SK-N-SH treated with all-trans-retinoic acid at 6 μM for 48 hours (cell line): Measurements from ENCODE around the gene MMP14.

Experiments used
- ATAC-seq: fragments of 200-7000 bp; cut with Tn5 transposase; 3 replicates; pipeline ENCODE4 v1.9.1; 2020; ENCODE audit warnings: mild to moderate bottlenecking, moderate library complexity
- BACH2 ChIP-seq: fragments of 250-450 bp; sonication (Bioruptor Pico); IDR thresholded peaks from 2 replicates; pipeline ENCODE4 v1.9.0; 2021; ENCODE audit warnings: mild to moderate bottlenecking, borderline replicate concordance
- CSDC2 ChIP-seq: fragments of 250-450 bp; sonication (Bioruptor Pico); IDR thresholded peaks from 2 replicates; pipeline ENCODE4 v1.5.0; 2020; ENCODE audit warnings: mild to moderate bottlenecking, moderate library complexity
- GLIS3 ChIP-seq: fragments of 250-450 bp; sonication (Bioruptor Pico); IDR thresholded peaks from 2 replicates; pipeline ENCODE4 v1.5.0; 2020; ENCODE audit warnings: mild to moderate bottlenecking, moderate library complexity
- RARB ChIP-seq: fragments of 250-450 bp; sonication (Bioruptor Pico); IDR thresholded peaks from 2 replicates; pipeline ENCODE4 v1.8.0; 2021; ENCODE audit warnings: mild to moderate bottlenecking, moderate library complexity
- TCF4 ChIP-seq: fragments of 250-450 bp; sonication (Bioruptor Pico); IDR thresholded peaks from 2 replicates; pipeline ENCODE4 v1.8.0; 2021; ENCODE audit warnings: mild to moderate bottlenecking, moderate library complexity, borderline replicate concordance
- ZC3H10 ChIP-seq: fragments of 250-450 bp; sonication (Bioruptor Pico); IDR thresholded peaks from 2 replicates; pipeline ENCODE4 v1.5.1; 2021; ENCODE audit warnings: mild to moderate bottlenecking, moderate library complexity
- ZFP3 ChIP-seq: fragments of 250-450 bp; sonication (Bioruptor Pico); IDR thresholded peaks from 2 replicates; pipeline ENCODE4 v1.5.0; 2020; ENCODE audit warnings: mild to moderate bottlenecking, moderate library complexity
- ZFP30 ChIP-seq: fragments of 450-650 bp; formaldehyde crosslinking; IDR thresholded peaks from 2 replicates; pipeline ENCODE4 v1.5.0; 2022; ENCODE audit warnings: mild to moderate bottlenecking, moderate library complexity
- ZNF565 ChIP-seq: fragments of 450-650 bp; formaldehyde crosslinking; conservative IDR thresholded peaks from 2 replicates; pipeline ENCODE4 v1.5.0; 2020; ENCODE audit warnings: low read depth, mild to moderate bottlenecking, moderate library complexity
- ZNF8 ChIP-seq: fragments of 450-650 bp; formaldehyde crosslinking; IDR thresholded peaks from 2 replicates; pipeline ENCODE4 v1.5.0; 2020; ENCODE audit warnings: mild to moderate bottlenecking, moderate library complexity
- TF ChIP-seq, protein P1 (sequence below): fragments of 250-450 bp; sonication (Bioruptor Pico); IDR thresholded peaks from 2 replicates; pipeline ENCODE4 v1.8.0; 2020; ENCODE audit warnings: mild to moderate bottlenecking, moderate library complexity, borderline replicate concordance
- TF ChIP-seq, protein P2 (sequence below): fragments of 250-450 bp; sonication (Bioruptor Pico); IDR thresholded peaks from 2 replicates; pipeline ENCODE4 v1.5.0; 2020; ENCODE audit warnings: mild to moderate bottlenecking, moderate library complexity
- TF ChIP-seq, protein P3 (sequence below): fragments of 250-450 bp; sonication (Bioruptor Pico); IDR thresholded peaks from 2 replicates; pipeline ENCODE4 v1.5.1; 2020; ENCODE audit warnings: low read depth, mild to moderate bottlenecking, moderate library complexity
- TF ChIP-seq, protein P4 (sequence below): fragments of 250-450 bp; sonication (Bioruptor Pico); IDR thresholded peaks from 2 replicates; pipeline ENCODE4 v1.5.1; 2021; ENCODE audit warnings: mild to moderate bottlenecking, moderate library complexity
- TF ChIP-seq, protein P5 (sequence below): fragments of 250-450 bp; sonication (Bioruptor Pico); IDR thresholded peaks from 2 replicates; pipeline ENCODE4 v1.8.0; 2021; ENCODE audit warnings: low read depth, mild to moderate bottlenecking, moderate library complexity, borderline replicate concordance

The MMP14 gene

DNA sequence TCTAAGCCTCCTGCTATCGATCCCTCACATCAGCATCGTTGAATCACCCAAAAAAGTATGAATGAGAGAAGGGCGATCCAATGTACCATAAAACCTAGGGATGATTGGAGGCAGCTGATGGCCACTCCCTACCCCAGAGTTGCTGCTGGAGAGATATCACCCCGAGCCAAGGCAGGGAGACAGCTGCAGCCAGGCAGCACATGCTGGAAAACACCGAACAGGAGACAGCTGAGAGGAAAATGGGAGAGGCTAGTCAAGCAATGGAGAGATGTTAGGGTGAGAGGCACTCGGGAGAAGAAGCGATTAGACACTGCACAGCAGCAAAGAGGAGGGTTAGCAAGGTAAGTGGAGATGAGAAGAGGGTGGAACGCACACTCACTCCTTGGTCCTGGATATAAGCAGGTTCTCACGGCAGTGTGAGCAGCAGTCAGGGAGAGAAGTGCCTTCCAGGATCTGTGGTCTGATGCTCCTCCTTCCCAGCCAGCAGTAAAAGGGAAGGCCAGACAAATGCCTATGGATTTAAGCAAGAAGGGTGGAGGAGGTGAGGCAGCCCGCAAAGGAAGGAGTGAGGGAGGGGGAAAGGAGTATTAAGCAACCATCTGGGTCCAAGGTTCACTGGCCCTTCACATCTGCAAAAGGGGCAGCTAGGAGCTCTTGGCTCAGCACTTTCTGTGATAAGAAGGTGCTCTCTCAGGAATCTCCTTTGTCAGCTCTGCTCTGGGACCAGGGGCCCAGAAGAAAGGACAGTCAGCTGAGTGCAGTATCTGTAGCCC, 21.3 kb upstream of the MMP14 start, which contains the start of gene SLC7A7:
TSS of gene SLC7A7 (minus strand) at position 495 of the 773 bp plus-strand sequence. CDS start 2,037 bp downstream, outside the sequence.
- TF ChIP-seq, protein P1, sequence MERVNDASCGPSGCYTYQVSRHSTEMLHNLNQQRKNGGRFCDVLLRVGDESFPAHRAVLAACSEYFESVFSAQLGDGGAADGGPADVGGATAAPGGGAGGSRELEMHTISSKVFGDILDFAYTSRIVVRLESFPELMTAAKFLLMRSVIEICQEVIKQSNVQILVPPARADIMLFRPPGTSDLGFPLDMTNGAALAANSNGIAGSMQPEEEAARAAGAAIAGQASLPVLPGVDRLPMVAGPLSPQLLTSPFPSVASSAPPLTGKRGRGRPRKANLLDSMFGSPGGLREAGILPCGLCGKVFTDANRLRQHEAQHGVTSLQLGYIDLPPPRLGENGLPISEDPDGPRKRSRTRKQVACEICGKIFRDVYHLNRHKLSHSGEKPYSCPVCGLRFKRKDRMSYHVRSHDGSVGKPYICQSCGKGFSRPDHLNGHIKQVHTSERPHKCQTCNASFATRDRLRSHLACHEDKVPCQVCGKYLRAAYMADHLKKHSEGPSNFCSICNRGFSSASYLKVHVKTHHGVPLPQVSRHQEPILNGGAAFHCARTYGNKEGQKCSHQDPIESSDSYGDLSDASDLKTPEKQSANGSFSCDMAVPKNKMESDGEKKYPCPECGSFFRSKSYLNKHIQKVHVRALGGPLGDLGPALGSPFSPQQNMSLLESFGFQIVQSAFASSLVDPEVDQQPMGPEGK: no peak
- TF ChIP-seq, protein P2, sequence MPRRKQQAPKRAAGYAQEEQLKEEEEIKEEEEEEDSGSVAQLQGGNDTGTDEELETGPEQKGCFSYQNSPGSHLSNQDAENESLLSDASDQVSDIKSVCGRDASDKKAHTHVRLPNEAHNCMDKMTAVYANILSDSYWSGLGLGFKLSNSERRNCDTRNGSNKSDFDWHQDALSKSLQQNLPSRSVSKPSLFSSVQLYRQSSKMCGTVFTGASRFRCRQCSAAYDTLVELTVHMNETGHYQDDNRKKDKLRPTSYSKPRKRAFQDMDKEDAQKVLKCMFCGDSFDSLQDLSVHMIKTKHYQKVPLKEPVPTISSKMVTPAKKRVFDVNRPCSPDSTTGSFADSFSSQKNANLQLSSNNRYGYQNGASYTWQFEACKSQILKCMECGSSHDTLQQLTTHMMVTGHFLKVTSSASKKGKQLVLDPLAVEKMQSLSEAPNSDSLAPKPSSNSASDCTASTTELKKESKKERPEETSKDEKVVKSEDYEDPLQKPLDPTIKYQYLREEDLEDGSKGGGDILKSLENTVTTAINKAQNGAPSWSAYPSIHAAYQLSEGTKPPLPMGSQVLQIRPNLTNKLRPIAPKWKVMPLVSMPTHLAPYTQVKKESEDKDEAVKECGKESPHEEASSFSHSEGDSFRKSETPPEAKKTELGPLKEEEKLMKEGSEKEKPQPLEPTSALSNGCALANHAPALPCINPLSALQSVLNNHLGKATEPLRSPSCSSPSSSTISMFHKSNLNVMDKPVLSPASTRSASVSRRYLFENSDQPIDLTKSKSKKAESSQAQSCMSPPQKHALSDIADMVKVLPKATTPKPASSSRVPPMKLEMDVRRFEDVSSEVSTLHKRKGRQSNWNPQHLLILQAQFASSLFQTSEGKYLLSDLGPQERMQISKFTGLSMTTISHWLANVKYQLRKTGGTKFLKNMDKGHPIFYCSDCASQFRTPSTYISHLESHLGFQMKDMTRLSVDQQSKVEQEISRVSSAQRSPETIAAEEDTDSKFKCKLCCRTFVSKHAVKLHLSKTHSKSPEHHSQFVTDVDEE: no peak
- TF ChIP-seq, protein P3, sequence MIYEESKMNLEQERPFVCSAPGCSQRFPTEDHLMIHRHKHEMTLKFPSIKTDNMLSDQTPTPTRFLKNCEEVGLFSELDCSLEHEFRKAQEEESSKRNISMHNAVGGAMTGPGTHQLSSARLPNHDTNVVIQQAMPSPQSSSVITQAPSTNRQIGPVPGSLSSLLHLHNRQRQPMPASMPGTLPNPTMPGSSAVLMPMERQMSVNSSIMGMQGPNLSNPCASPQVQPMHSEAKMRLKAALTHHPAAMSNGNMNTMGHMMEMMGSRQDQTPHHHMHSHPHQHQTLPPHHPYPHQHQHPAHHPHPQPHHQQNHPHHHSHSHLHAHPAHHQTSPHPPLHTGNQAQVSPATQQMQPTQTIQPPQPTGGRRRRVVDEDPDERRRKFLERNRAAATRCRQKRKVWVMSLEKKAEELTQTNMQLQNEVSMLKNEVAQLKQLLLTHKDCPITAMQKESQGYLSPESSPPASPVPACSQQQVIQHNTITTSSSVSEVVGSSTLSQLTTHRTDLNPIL (CRISPR knock-in tag): no peak
- TF ChIP-seq RARB (CRISPR knock-in tag): no peak
- no peak for TF ChIP-seq ZNF565 (CRISPR knock-in tag)
- TF ChIP-seq, protein P4, sequence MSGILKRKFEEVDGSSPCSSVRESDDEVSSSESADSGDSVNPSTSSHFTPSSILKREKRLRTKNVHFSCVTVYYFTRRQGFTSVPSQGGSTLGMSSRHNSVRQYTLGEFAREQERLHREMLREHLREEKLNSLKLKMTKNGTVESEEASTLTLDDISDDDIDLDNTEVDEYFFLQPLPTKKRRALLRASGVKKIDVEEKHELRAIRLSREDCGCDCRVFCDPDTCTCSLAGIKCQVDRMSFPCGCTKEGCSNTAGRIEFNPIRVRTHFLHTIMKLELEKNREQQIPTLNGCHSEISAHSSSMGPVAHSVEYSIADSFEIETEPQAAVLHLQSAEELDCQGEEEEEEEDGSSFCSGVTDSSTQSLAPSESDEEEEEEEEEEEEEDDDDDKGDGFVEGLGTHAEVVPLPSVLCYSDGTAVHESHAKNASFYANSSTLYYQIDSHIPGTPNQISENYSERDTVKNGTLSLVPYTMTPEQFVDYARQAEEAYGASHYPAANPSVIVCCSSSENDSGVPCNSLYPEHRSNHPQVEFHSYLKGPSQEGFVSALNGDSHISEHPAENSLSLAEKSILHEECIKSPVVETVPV (CRISPR knock-in tag): no peak
- TF ChIP-seq CSDC2 (CRISPR knock-in tag): no peak
- no peak for TF ChIP-seq TCF4 (CRISPR knock-in tag)
- no peak for TF ChIP-seq ZNF8 (CRISPR knock-in tag)
- TF ChIP-seq ZFP3 (CRISPR knock-in tag): no peak
- ATAC-seq: no peak

DNA sequence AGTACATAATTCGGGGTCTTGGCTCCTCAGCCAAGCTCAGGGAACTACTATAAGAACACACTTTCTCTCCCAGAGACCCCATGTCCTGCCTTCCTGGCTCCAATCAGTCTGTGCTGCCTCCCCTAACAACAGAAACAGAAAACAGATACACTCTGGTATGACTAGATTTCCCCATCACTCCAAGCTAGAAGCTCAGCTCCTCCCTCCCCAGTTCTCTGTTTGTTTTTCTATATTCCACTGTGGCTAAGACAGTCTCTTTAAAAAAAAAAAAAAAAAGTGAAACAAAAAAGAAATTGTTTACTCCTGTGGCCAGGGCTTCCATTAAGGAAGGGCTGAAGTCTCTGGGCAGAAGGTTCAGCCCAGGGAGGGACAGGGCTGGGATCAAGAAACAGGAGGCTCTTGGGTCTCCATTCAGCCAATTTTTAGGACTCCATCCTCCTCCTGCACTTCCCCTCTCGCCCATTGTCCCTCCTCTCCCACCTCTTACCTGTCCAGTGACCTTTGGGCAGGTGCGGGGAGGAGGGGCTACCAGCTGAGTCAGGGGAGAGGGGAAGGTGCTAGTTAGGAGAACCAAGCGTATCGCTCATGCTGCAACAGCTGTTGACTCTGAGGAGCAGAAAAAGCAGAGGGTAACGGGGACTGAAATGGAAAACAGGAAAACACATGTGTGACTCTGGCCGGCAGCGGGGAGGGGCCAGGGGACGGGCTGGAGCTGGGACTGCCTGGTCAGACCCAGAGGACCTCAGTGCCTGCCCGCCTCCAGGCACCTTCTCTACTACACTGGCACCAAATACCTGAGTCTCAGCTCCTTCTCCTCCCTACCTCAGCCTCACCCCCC, 17.0 kb upstream of the MMP14 start:
- peak; percentile 62 for ATAC-seq
- no peak for TF ChIP-seq ZFP30 (CRISPR knock-in tag)
- TF ChIP-seq, all 23 proteins: peak for 0

DNA sequence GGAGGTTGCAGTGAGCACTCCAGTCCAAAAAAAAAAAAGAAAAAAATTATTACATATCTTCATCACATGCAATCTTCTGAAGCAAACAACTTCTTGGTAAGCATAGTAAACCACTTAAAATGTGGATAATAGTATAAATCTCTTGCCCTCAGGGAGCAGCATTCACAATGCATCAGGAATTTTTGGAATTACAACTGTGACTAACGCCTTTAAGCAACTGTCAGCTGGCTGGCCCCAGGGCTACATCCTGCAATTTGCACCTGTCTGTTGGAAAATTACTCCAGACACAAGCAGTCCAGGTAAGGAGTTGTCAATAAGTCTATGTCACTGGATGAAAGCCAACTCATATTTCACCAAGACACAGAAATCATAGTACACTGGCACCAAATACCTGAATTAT, 15.7 kb upstream of the MMP14 start:
- TF ChIP-seq TCF4 (CRISPR knock-in tag): no peak
- TF ChIP-seq, protein P3 (CRISPR knock-in tag): no peak
- TF ChIP-seq, all 23 proteins: peak for 0

DNA sequence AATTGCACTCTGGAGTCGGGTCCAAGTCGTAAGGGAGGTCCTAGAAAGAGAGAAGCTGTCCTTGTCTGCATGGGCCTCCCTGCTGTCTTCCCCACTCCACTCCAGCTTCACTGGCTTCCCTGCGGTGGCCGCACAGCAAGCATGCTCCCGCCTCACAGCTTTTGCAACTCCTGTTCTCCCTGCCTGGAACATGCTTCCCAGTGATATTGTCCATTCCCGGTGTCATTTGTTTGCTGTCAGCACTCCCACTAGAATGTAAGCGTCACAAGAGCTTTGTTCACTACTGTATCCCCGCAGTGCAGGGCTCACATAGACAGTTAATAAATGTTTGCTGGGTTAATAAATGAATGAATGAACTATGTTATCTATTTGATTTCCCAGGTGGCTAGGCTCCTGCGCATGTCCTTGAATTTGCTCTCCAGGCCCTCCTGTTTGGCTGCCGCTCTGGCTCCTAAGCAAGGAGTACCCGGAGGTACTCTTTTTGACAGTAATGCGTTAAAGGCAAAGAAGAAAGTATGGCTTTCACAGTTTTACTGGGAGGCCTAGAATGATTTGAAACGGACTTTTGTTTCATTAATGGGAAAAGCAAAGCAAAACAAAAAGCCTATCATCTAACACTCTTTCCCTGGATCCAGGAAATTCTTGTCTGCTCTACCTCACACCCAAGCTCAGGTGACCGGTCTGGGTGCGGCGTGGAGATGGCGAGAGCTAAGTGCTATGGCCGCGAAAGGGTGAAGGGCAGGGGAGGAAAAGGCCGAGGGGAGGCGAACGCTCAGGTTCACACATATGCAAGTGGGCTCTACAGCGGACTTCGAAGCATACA, 15.0 kb upstream of the MMP14 start:
- ATAC-seq: no peak
- TF ChIP-seq, protein P5, sequence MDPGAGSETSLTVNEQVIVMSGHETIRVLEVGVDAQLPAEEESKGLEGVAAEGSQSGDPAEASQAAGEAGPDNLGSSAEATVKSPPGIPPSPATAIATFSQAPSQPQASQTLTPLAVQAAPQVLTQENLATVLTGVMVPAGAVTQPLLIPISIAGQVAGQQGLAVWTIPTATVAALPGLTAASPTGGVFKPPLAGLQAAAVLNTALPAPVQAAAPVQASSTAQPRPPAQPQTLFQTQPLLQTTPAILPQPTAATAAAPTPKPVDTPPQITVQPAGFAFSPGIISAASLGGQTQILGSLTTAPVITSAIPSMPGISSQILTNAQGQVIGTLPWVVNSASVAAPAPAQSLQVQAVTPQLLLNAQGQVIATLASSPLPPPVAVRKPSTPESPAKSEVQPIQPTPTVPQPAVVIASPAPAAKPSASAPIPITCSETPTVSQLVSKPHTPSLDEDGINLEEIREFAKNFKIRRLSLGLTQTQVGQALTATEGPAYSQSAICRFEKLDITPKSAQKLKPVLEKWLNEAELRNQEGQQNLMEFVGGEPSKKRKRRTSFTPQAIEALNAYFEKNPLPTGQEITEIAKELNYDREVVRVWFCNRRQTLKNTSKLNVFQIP (CRISPR knock-in tag): no peak
- TF ChIP-seq ZFP30 (CRISPR knock-in tag) (no peak), GLIS3 (CRISPR knock-in tag) (no peak), BACH2 (CRISPR knock-in tag) (no peak), TCF4 (CRISPR knock-in tag) (no peak), ZC3H10 (no peak)
- TF ChIP-seq, protein P3 (CRISPR knock-in tag): no peak
- TF ChIP-seq, protein P1: no peak

More for the DNA sequence above, 15.7 kb upstream of the MMP14 start:
- ATAC-seq: no peak
